ENCODE results near the gene PARP4.

PARP4 gene

GRCh38 chr13:24506698-24507335 lies 5.8 kb downstream of the PARP4 start:
- H3K4me3 ChIP-seq (ENCODE audit: low read depth, low read length), result no peak overlapping the region
- no peak for DNase-seq (ENCODE audit: low read depth)
- TF ChIP-seq MYC (IDR thresholded peaks at IDR 0.05; ENCODE audit: low read depth, low read length) (no peak), POLR2A (IDR thresholded peaks at IDR 0.05; ENCODE audit: extremely low read depth, insufficient read length) (no peak), MAX (IDR thresholded peaks at IDR 0.05; ENCODE audit: low read depth, low read length) (no peak), CTCF (IDR thresholded peaks at IDR 0.05; ENCODE audit: low read depth, low read length) (no peak)

- DNase-seq (ENCODE audit: low read depth), result peak; percentile 43
- peak overlapping the region; percentile 32 for H3K4me3 ChIP-seq (ENCODE audit: low read depth, low read length)
Measured at GRCh38 chr13:24506283-24506682, 6.3 kb downstream of the PARP4 start.

- peak; percentile 66 for DNase-seq (ENCODE audit: low read depth)
- no peak for TF ChIP-seq MYC (IDR thresholded peaks at IDR 0.05; ENCODE audit: low read depth, low read length)
- TF ChIP-seq MAX (IDR thresholded peaks at IDR 0.05; ENCODE audit: low read depth, low read length), result no peak
- no peak for TF ChIP-seq CTCF (IDR thresholded peaks at IDR 0.05; ENCODE audit: low read depth, low read length)
- TF ChIP-seq POLR2A (IDR thresholded peaks at IDR 0.05; ENCODE audit: extremely low read depth, insufficient read length), result no peak
- H3K4me3 ChIP-seq (ENCODE audit: low read depth, low read length), result peak overlapping the region; percentile 36
Measured at GRCh38 chr13:24505756-24506155, 6.8 kb downstream of the PARP4 start.

GRCh38 chr13:24505256-24505655 lies 7.3 kb downstream of the PARP4 start:
- TF ChIP-seq MYC (IDR thresholded peaks at IDR 0.05; ENCODE audit: low read depth, low read length) (no peak), CTCF (IDR thresholded peaks at IDR 0.05; ENCODE audit: low read depth, low read length) (no peak), MAX (IDR thresholded peaks at IDR 0.05; ENCODE audit: low read depth, low read length) (no peak), POLR2A (IDR thresholded peaks at IDR 0.05; ENCODE audit: extremely low read depth, insufficient read length) (no peak)
- H3K4me3 ChIP-seq (ENCODE audit: low read depth, low read length), result peak overlapping the region; percentile 36
- peak; percentile 69 for DNase-seq (ENCODE audit: low read depth)

- TF ChIP-seq MAX (IDR thresholded peaks at IDR 0.05; ENCODE audit: low read depth, low read length), result no peak
- TF ChIP-seq MYC (IDR thresholded peaks at IDR 0.05; ENCODE audit: low read depth, low read length), result no peak
- TF ChIP-seq CTCF (IDR thresholded peaks at IDR 0.05; ENCODE audit: low read depth, low read length), result no peak
- TF ChIP-seq POLR2A (IDR thresholded peaks at IDR 0.05; ENCODE audit: extremely low read depth, insufficient read length), result no peak
- H3K4me3 ChIP-seq (ENCODE audit: low read depth, low read length), result no peak overlapping the region
- DNase-seq (ENCODE audit: low read depth), result peak; percentile 9
Measured at GRCh38 chr13:24503379-24503696, 9.2 kb downstream of the PARP4 start.

- DNase-seq (ENCODE audit: low read depth), result no peak
- H3K4me3 ChIP-seq (ENCODE audit: low read depth, low read length), result no peak overlapping the region
- TF ChIP-seq CTCF (IDR thresholded peaks at IDR 0.05; ENCODE audit: low read depth, low read length), result no peak
- no peak for TF ChIP-seq MAX (IDR thresholded peaks at IDR 0.05; ENCODE audit: low read depth, low read length)
- TF ChIP-seq POLR2A (IDR thresholded peaks at IDR 0.05; ENCODE audit: extremely low read depth, insufficient read length), result no peak
- TF ChIP-seq MYC (IDR thresholded peaks at IDR 0.05; ENCODE audit: low read depth, low read length), result no peak
Measured at GRCh38 chr13:24502533-24503378, 9.8 kb downstream of the PARP4 start.
